ENCODE data around the gene DDX20. TPM values are rescaled to one million over a fixed set of nuclear protein-coding genes. Genes with fewer than 3 reads are reported as not detected.

Gene DDX20
- total RNA-seq, 2 donors from 2014 or later = 9.0 to 22.5 TPM

GRCh38 chr1:111802984-111803383 lies 47.3 kb downstream of the DDX20 start:
- Mint-ChIP-seq H3K9me3 (no peaks in the 10 kb centered on the region), H3K27me3 (peaks cover 5% of the 10 kb centered on the region), H3K4me1 (no peaks in the 10 kb centered on the region), H3K27ac (no peak overlapping the region), H3K4me3 (no peak overlapping the region), H3K36me3 (ENCODE audit: low read depth) (no peaks in the 10 kb centered on the region)
- no peak for ATAC-seq (replicated peaks)

GRCh38 chr1:111803951-111804350 lies 48.2 kb downstream of the DDX20 start:
- Mint-ChIP-seq H3K27me3 (peaks cover 5% of the 10 kb centered on the region), H3K27ac (no peak overlapping the region), H3K4me3 (no peak overlapping the region), H3K36me3 (ENCODE audit: low read depth) (no peaks in the 10 kb centered on the region), H3K4me1 (no peaks in the 10 kb centered on the region), H3K9me3 (no peaks in the 10 kb centered on the region)
- ATAC-seq (replicated peaks) = no peak

DNA sequence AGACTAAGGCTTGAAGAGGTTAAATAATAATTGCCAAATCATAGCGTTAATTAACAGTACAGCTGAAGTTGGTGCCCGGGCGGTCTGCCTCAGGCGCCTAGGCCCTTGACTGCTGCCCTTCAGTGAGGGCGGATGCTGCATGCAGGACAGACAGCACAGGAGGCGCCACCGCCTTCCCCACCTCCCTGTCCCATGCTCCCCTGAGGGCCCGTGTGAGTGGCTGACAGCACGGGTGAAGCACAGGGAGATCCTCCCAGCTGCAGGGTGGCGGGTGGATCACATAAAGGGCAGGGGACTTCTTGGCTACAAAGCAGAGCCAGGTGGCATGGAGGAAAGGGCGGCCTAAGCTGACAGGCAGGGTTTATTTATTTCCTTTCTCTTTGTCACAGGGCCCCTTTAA lies 49.1 kb downstream of the DDX20 start:
- H3K27me3 Mint-ChIP-seq = peaks cover 5% of the 10 kb centered on the region
- H3K27ac Mint-ChIP-seq = no peak overlapping the region
- no peaks in the 10 kb centered on the region for H3K9me3 Mint-ChIP-seq
- no peak overlapping the region for H3K4me3 Mint-ChIP-seq
- no peak for ATAC-seq (replicated peaks)
- no peaks in the 10 kb centered on the region for H3K4me1 Mint-ChIP-seq
- H3K36me3 Mint-ChIP-seq (ENCODE audit: low read depth) = no peaks in the 10 kb centered on the region

GRCh38 chr1:111805251-111805650 lies 49.5 kb downstream of the DDX20 start:
- H3K27ac Mint-ChIP-seq = no peak overlapping the region
- no peaks in the 10 kb centered on the region for H3K36me3 Mint-ChIP-seq (ENCODE audit: low read depth)
- no peak for ATAC-seq (replicated peaks)
- peaks cover 5% of the 10 kb centered on the region for H3K27me3 Mint-ChIP-seq
- no peaks in the 10 kb centered on the region for H3K9me3 Mint-ChIP-seq
- no peak overlapping the region for H3K4me3 Mint-ChIP-seq
- H3K4me1 Mint-ChIP-seq = no peaks in the 10 kb centered on the region

DNA sequence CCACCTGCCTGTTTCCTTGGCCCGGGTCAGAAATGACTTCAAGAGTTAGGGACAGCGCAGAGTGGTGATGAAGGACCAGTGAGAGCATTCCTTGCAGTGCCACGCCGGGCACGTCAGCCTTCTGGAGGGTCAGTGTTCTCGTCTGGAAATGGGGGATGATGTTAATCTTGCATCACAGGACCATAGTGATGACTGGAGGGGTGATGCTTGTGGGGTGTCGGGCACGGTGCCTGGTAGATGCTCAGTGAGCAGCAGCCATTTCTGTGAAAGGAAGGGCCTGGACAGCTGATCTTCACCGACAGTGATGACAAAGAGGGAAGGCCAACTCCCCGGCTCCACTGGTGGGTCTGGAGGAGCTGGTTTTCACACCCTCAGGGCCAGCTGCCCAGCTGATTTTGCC lies 56.2 kb downstream of the DDX20 start:
- no peak overlapping the region for H3K4me3 Mint-ChIP-seq
- H3K27ac Mint-ChIP-seq = no peak overlapping the region
- H3K36me3 Mint-ChIP-seq (ENCODE audit: low read depth) = no peaks in the 10 kb centered on the region
- ATAC-seq (replicated peaks) = no peak
- no peaks in the 10 kb centered on the region for H3K27me3 Mint-ChIP-seq
- no peaks in the 10 kb centered on the region for H3K4me1 Mint-ChIP-seq
- H3K9me3 Mint-ChIP-seq = no peaks in the 10 kb centered on the region

GRCh38 chr1:111812306-111812705 lies 56.6 kb downstream of the DDX20 start:
- Mint-ChIP-seq H3K4me1 (no peaks in the 10 kb centered on the region), H3K4me3 (no peak overlapping the region), H3K36me3 (ENCODE audit: low read depth) (no peaks in the 10 kb centered on the region), H3K9me3 (no peaks in the 10 kb centered on the region), H3K27me3 (no peaks in the 10 kb centered on the region), H3K27ac (no peak overlapping the region)
- no peak for ATAC-seq (replicated peaks)

- no peaks in the 10 kb centered on the region for H3K27me3 Mint-ChIP-seq
- no peaks in the 10 kb centered on the region for H3K36me3 Mint-ChIP-seq (ENCODE audit: low read depth)
- ATAC-seq (replicated peaks) = no peak
- H3K4me1 Mint-ChIP-seq = no peaks in the 10 kb centered on the region
- no peak overlapping the region for H3K27ac Mint-ChIP-seq
- H3K9me3 Mint-ChIP-seq = no peaks in the 10 kb centered on the region
- H3K4me3 Mint-ChIP-seq = no peak overlapping the region
Measured at GRCh38 chr1:111813440-111814304, 58.0 kb downstream of the DDX20 start.

DNA sequence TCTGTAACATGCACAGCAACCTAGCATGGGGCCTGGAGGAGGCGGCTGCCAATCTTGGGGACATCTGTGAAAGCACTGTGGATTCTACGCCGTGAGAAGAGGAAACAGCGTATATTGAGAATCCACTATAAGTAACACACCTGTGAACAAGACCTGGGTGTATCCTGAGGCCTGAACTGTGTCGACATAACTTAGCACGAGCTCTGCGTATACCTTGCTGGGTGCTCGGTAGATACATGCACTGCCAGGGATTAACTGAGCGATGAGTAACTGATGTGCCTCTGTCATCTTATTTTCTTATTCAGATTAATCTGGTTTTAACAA lies 58.6 kb downstream of the DDX20 start:
- Mint-ChIP-seq H3K9me3 (no peaks in the 10 kb centered on the region), H3K4me3 (no peak overlapping the region), H3K27me3 (no peaks in the 10 kb centered on the region), H3K27ac (no peak overlapping the region), H3K36me3 (ENCODE audit: low read depth) (no peaks in the 10 kb centered on the region), H3K4me1 (no peaks in the 10 kb centered on the region)
- no peak for ATAC-seq (replicated peaks)

DNA sequence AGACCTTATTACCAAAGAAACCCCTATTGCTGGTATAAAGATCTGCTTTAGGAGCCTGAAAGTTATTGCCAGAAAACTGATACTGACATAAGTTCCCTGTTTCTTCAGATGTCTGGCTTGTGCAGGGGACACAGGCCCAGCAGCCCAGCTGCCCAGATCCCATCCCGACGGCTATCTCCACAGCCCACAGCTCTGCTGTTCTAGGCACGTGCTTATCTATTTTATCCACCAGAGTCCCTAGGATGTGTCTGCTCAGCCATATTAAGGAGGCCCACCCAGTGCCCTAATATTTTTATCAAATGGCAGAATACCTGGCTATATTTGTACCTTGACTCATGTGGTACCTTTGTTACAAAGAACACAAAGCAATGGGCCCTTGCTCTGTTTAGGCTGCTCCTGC lies 58.9 kb downstream of the DDX20 start:
- ATAC-seq (replicated peaks) = no peak
- Mint-ChIP-seq H3K4me1 (no peaks in the 10 kb centered on the region), H3K27me3 (no peaks in the 10 kb centered on the region), H3K27ac (no peak overlapping the region), H3K36me3 (ENCODE audit: low read depth) (no peaks in the 10 kb centered on the region), H3K4me3 (no peak overlapping the region), H3K9me3 (no peaks in the 10 kb centered on the region)

Other genes starting within 250 kb of the DDX20 start
- 100 to 1,000 TPM; 155 to 209 TPM for gene RAP1A, start 136.1 kb upstream of the DDX20 start, total RNA-seq
- gene INKA2, start 16.5 kb upstream of the DDX20 start, total RNA-seq = 1 to 10 TPM; 2.0 to 3.8 TPM
- gene KCND3, start 233.8 kb downstream of the DDX20 start, total RNA-seq = not detected